Activated T-helper 2 cell treated with anti-CD3 and anti-CD28 coated beads, Interferon-gamma antibody, Interleukin-2, Interleukin-4, amounts not matched to agents 10 μg/mL and 5 μg/mL and 100 μg/mL, durations not matched to agents 14 hours and 24 hours and 36 hours (primary cell): ENCODE measurements around the gene ATP2C1. TPM values are rescaled to one million over a fixed set of nuclear protein-coding genes. Genes with fewer than 3 reads are reported as not detected.

Source experiments
- DNase-seq: peaks from one replicate; pipeline ENCODE4 v3.0.0; 2021; ENCODE audit warnings: low spot score
- H3K27ac Mint-ChIP-seq: one replicate; pipeline ENCODE4 v1.8.0; 2021; ENCODE audit warnings: mixed read lengths
- H3K27me3 Mint-ChIP-seq: one replicate; pipeline ENCODE4 v1.8.0; 2021; ENCODE audit warnings: low read depth, mixed read lengths
- H3K36me3 Mint-ChIP-seq: one replicate; pipeline ENCODE4 v1.8.0; 2021; ENCODE audit warnings: low read depth, mixed read lengths
- H3K4me1 Mint-ChIP-seq: one replicate; pipeline ENCODE4 v1.8.0; 2021; ENCODE audit warnings: low read depth, mixed read lengths
- H3K4me3 Mint-ChIP-seq: one replicate; pipeline ENCODE4 v1.8.0; 2021; ENCODE audit warnings: low read depth, mild to moderate bottlenecking, moderate library complexity, mixed read lengths
- H3K9me3 Mint-ChIP-seq: one replicate; pipeline ENCODE4 v1.8.0; 2021; ENCODE audit warnings: mixed read lengths
- intact Hi-C: fragments of 100-400 bp; cut with micrococcal nuclease; formaldehyde crosslinking; loops from one replicate; pipeline ENCODE4 v1.15.1; 2023
- total RNA-seq: library from RNA; stranded (reverse); gene quantifications from 2 replicates; pipeline ENCODE4 v1.2.3, GENCODE V29; 2022

Gene ATP2C1
- total RNA-seq, 1 donor from 2014 or later, result 63.7 TPM

GRCh38 chr3:130975251-130975650, 81.4 kb downstream of the ATP2C1 start:
- Mint-ChIP-seq H3K27ac (no peak overlapping the region), H3K4me3 (no peak overlapping the region), H3K36me3 (peaks cover 50% of the 10 kb centered on the region), H3K4me1 (peaks cover 8% of the 10 kb centered on the region), H3K27me3 (no peaks in the 10 kb centered on the region), H3K9me3 (no peaks in the 10 kb centered on the region)
- intact Hi-C loops, result no loop called here
- DNase-seq, result no peak

GRCh38 chr3:130976706-130977105, 82.8 kb downstream of the ATP2C1 start:
- DNase-seq, result no peak
- no peak overlapping the region for H3K27ac Mint-ChIP-seq
- peaks cover 46% of the 10 kb centered on the region for H3K36me3 Mint-ChIP-seq
- no peaks in the 10 kb centered on the region for H3K27me3 Mint-ChIP-seq
- intact Hi-C loops, result no loop called here
- peaks cover under 1% of the 10 kb centered on the region for H3K4me1 Mint-ChIP-seq
- no peaks in the 10 kb centered on the region for H3K9me3 Mint-ChIP-seq
- H3K4me3 Mint-ChIP-seq, result no peak overlapping the region

GRCh38 chr3:130979117-130979516, 85.2 kb downstream of the ATP2C1 start:
- no peak for DNase-seq
- no peaks in the 10 kb centered on the region for H3K9me3 Mint-ChIP-seq
- intact Hi-C loops, result no loop called here
- no peak overlapping the region for H3K27ac Mint-ChIP-seq
- H3K4me1 Mint-ChIP-seq, result no peaks in the 10 kb centered on the region
- H3K36me3 Mint-ChIP-seq, result peaks cover 47% of the 10 kb centered on the region
- H3K4me3 Mint-ChIP-seq, result no peak overlapping the region
- H3K27me3 Mint-ChIP-seq, result no peaks in the 10 kb centered on the region

- DNase-seq, result no peak
- peaks cover 44% of the 10 kb centered on the region for H3K36me3 Mint-ChIP-seq
- no peak overlapping the region for H3K4me3 Mint-ChIP-seq
- H3K27ac Mint-ChIP-seq, result no peak overlapping the region
- H3K9me3 Mint-ChIP-seq, result no peaks in the 10 kb centered on the region
- intact Hi-C loops, result no loop called here
- no peaks in the 10 kb centered on the region for H3K4me1 Mint-ChIP-seq
- no peaks in the 10 kb centered on the region for H3K27me3 Mint-ChIP-seq
Observed at GRCh38 chr3:130981469-130981868, 87.6 kb downstream of the ATP2C1 start.

- intact Hi-C loops, result no loop called here
- Mint-ChIP-seq H3K9me3 (no peaks in the 10 kb centered on the region), H3K4me1 (peaks cover 13% of the 10 kb centered on the region), H3K27ac (no peak overlapping the region), H3K4me3 (no peak overlapping the region), H3K27me3 (no peaks in the 10 kb centered on the region), H3K36me3 (peaks cover 37% of the 10 kb centered on the region)
- no peak for DNase-seq
Observed at GRCh38 chr3:130990282-130990681, 96.4 kb downstream of the ATP2C1 start.

- Mint-ChIP-seq H3K4me3 (no peak overlapping the region), H3K27ac (no peak overlapping the region), H3K4me1 (peaks cover 13% of the 10 kb centered on the region), H3K27me3 (no peaks in the 10 kb centered on the region), H3K36me3 (peaks cover 32% of the 10 kb centered on the region), H3K9me3 (no peaks in the 10 kb centered on the region)
- intact Hi-C loops, result no loop called here
- DNase-seq, result no peak
Observed at GRCh38 chr3:130991126-130991525, 97.2 kb downstream of the ATP2C1 start.

- Mint-ChIP-seq H3K36me3 (peaks cover 37% of the 10 kb centered on the region), H3K4me3 (no peak overlapping the region), H3K27me3 (no peaks in the 10 kb centered on the region), H3K4me1 (peaks cover 13% of the 10 kb centered on the region), H3K27ac (no peak overlapping the region), H3K9me3 (no peaks in the 10 kb centered on the region)
- intact Hi-C loops, result no loop called here
- DNase-seq, result no peak
Observed at GRCh38 chr3:130992344-130992743, 98.5 kb downstream of the ATP2C1 start.

GRCh38 chr3:130997289-130997688, 103.4 kb downstream of the ATP2C1 start:
- H3K9me3 Mint-ChIP-seq, result no peaks in the 10 kb centered on the region
- no peaks in the 10 kb centered on the region for H3K27me3 Mint-ChIP-seq
- no peaks in the 10 kb centered on the region for H3K4me1 Mint-ChIP-seq
- peaks cover 33% of the 10 kb centered on the region for H3K36me3 Mint-ChIP-seq
- H3K4me3 Mint-ChIP-seq, result no peak overlapping the region
- DNase-seq, result no peak
- intact Hi-C loops, result no loop called here
- no peak overlapping the region for H3K27ac Mint-ChIP-seq

GRCh38 chr3:131001071-131001470, 107.2 kb downstream of the ATP2C1 start:
- no peak overlapping the region for H3K4me3 Mint-ChIP-seq
- H3K4me1 Mint-ChIP-seq, result peaks cover 10% of the 10 kb centered on the region
- H3K36me3 Mint-ChIP-seq, result peaks cover 52% of the 10 kb centered on the region
- no peak overlapping the region for H3K27ac Mint-ChIP-seq
- intact Hi-C loops, result no loop called here
- H3K9me3 Mint-ChIP-seq, result no peaks in the 10 kb centered on the region
- no peak for DNase-seq
- no peaks in the 10 kb centered on the region for H3K27me3 Mint-ChIP-seq

GRCh38 chr3:131004603-131005002, 110.7 kb downstream of the ATP2C1 start:
- no peak overlapping the region for H3K4me3 Mint-ChIP-seq
- H3K9me3 Mint-ChIP-seq, result no peaks in the 10 kb centered on the region
- intact Hi-C loops, result no loop called here

GRCh38 chr3:131007256-131007655, 113.4 kb downstream of the ATP2C1 start:
- DNase-seq, result no peak
- Mint-ChIP-seq H3K9me3 (no peaks in the 10 kb centered on the region), H3K4me1 (peaks cover 10% of the 10 kb centered on the region), H3K27ac (no peak overlapping the region), H3K27me3 (no peaks in the 10 kb centered on the region), H3K36me3 (peaks cover 56% of the 10 kb centered on the region), H3K4me3 (no peak overlapping the region)
- intact Hi-C loops, result no loop called here

More at GRCh38 chr3:131004603-131005002, 110.7 kb downstream of the ATP2C1 start:
- Mint-ChIP-seq H3K4me1 (peaks cover 10% of the 10 kb centered on the region), H3K27me3 (no peaks in the 10 kb centered on the region), H3K36me3 (peaks cover 49% of the 10 kb centered on the region), H3K27ac (peak overlapping the region; percentile 34)
- DNase-seq, result no peak

- no peak overlapping the region for H3K4me3 Mint-ChIP-seq
- no peaks in the 10 kb centered on the region for H3K27me3 Mint-ChIP-seq
- DNase-seq, result no peak
- intact Hi-C loops, result no loop called here
- no peaks in the 10 kb centered on the region for H3K9me3 Mint-ChIP-seq
- H3K4me1 Mint-ChIP-seq, result peaks cover 10% of the 10 kb centered on the region
- H3K27ac Mint-ChIP-seq, result no peak overlapping the region
- peaks cover 62% of the 10 kb centered on the region for H3K36me3 Mint-ChIP-seq
Observed at GRCh38 chr3:131007782-131008181, 113.9 kb downstream of the ATP2C1 start.

GRCh38 chr3:131008326-131008725, 114.4 kb downstream of the ATP2C1 start:
- peaks cover 63% of the 10 kb centered on the region for H3K36me3 Mint-ChIP-seq
- DNase-seq, result no peak
- no peak overlapping the region for H3K27ac Mint-ChIP-seq
- H3K27me3 Mint-ChIP-seq, result no peaks in the 10 kb centered on the region
- peaks cover 9% of the 10 kb centered on the region for H3K4me1 Mint-ChIP-seq
- H3K9me3 Mint-ChIP-seq, result no peaks in the 10 kb centered on the region
- intact Hi-C loops, result no loop called here
- no peak overlapping the region for H3K4me3 Mint-ChIP-seq

- intact Hi-C loops, result no loop called here
- Mint-ChIP-seq H3K9me3 (no peaks in the 10 kb centered on the region), H3K4me3 (no peak overlapping the region), H3K27ac (no peak overlapping the region), H3K36me3 (peaks cover 62% of the 10 kb centered on the region), H3K4me1 (peaks cover 2% of the 10 kb centered on the region), H3K27me3 (no peaks in the 10 kb centered on the region)
- DNase-seq, result no peak
Observed at GRCh38 chr3:131009698-131010097, 115.8 kb downstream of the ATP2C1 start.
